NCI-H1105 (cell line): ENCODE measurements around the gene LINC00237.

Experiments
- DNase-seq: peaks from one replicate; lab custom pipeline; 2025; lab: John Stamatoyannopoulos, UW

LINC00237 gene

GRCh38 chr20:21106171-21107017 lies at the start of gene LINC00237:
Gene LINC00237 (minus strand): TSS chr20:21106358.
- DNase-seq, result no peak

DNA sequence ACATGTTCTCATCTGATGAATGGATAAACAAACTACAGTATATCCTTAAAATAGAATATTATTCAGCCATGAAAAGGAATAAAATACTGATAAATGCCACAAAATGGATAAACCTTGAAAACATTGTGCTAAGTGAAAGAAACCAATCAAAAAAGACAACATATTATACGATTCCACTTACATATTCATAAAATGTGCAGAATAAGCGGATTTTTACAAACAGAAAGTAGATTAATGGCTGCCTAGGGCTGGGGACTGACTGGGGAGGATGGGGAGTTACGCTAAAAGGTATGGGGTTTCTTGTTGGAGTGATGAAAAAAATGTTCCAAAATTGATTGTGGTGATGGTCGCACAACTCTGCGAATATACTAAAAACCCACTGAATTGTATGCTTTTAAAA lies 49.1 kb upstream of the LINC00237 start:
- no peak for DNase-seq

- DNase-seq, result no peak
These were observed 48.5 kb upstream of the LINC00237 start for GRCh38 chr20:21154692-21155091.

DNA sequence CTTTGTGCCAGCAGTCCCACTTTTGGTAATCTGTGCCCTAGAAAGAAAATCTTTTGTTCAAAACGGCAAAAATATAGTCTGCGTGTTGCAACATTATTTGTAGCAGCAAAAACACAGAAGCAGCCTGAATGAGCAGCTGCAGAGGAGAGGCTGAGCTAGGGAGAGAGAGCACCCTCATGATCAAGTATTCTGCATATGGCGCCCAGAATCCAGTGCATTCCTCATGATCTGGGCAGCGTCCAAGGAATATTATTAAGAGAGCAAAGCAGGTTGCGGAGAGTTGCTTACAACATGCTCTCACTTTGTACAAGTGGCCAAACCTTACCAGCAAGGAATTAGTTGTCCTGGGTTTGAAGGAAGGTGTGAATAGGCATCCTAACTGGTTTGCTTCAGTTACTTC lies 45.6 kb upstream of the LINC00237 start:
- no peak for DNase-seq

DNA sequence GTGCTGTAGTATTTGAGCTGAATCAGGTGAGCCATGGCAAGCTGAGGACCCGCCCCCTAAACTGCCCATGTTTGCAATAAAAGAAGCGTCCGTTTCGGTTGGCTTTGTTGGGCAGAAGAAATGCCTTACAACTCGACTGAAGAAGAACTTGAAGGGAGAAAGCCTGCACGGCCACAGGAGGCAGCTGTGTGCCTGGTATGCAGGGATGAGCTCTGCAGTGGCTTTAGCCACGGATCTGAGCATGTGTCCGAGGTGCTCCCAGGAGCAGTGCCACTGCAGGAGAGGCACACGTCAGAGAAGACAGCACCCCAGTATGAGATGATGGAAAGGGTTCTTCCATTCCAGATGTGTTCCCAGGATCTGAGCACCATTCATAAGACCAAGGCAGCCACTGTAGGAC lies 43.2 kb upstream of the LINC00237 start:
- DNase-seq, result no peak

DNA sequence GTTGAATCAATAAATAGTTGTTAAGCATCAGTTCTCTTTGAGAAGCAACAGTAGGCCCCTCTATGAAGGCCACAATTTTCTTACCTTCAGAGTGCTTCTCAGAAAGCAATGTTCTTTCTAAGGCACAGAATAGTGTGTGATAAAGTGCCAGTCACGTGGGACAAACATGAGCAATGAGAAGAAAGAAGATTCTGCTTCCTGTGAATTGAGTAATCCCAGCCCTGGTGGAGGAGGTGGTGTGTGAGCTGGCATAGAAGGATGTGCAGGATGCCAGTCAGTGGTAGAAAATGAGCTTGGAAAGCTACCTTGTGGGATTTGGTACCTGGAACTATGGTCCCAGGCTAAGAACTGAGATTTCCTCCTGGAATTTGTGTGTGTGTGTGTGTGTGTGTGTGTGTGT lies 41.4 kb upstream of the LINC00237 start:
- no peak for DNase-seq

DNA sequence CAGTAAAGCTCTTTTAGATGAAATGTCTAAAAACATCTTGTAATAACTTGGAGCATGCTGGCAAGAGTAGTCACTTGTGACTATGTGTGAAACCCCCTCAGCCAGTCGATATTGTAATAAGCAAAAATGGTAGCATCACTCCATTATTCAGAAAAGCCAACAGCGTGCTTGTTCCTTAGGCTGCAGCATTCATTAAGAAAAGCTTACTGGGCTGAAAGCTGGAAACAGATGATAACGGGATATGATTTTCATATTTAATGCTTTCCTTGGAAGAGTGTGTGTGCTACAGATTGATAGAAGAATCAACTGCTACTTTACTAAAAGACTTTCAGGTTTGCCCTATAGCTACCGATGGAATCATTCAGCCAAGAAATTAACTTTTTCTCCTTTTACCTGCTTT lies 40.1 kb upstream of the LINC00237 start:
- DNase-seq, result no peak

GRCh38 chr20:21145424-21145823 lies 39.3 kb upstream of the LINC00237 start:
- no peak for DNase-seq

DNA sequence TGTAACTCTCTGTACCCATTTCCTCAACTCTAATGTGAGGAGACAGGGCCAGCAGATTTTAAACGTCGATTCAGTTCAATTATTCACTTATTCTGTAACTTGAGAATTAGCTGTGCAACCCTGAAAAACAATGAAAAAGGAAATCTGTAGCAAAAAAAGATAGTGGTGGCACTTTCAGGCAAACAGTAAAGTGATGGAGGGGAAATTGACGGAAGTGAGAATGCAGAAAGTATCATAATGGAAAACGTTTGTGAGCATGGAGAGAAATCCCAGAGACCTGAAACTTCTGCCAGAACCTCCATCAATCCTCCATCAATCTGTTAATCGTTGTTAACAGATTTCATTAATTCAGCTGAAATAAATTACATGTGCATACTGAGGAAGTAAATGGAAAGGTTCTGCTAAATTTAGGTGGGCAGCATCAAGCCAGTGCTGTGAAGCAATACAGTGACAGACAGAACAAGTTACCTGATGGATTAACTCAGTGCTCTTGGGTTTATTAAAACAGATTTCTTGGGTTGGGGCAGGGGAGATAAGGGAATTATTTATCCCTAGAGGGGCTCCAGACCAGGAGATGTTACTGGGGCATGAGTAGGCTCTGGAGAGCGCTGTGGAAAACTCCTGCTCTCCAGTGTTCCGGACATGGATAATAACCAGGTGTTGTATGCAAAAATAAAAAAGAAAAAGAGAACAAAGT lies 37.2 kb upstream of the LINC00237 start:
- DNase-seq, result no peak

DNA sequence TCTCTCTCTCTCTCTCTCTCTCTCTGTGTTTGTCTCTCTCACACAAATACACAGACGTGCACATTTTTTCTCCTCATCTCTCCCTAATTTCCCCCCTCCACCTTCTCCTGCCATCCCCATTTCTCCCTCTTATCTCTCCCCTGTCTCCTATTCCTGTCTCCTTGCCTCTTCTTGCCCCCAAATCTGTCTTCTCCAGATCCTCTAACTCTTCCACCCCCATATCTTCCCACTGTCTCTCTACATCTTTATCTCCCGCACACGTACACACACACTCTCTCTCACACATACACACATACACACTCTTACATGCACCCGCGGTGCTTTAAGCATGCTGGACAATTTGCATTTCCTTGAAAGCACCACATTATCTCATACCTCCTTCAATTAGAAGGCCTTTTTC lies 35.7 kb upstream of the LINC00237 start:
- no peak for DNase-seq

- no peak for DNase-seq
These were observed 33.9 kb upstream of the LINC00237 start for GRCh38 chr20:21139881-21140566.

- peak; percentile 9 for DNase-seq
These were observed 30.9 kb upstream of the LINC00237 start for GRCh38 chr20:21137078-21137477.

GRCh38 chr20:21136015-21136732 lies 30.0 kb upstream of the LINC00237 start:
- DNase-seq, result no peak

DNA sequence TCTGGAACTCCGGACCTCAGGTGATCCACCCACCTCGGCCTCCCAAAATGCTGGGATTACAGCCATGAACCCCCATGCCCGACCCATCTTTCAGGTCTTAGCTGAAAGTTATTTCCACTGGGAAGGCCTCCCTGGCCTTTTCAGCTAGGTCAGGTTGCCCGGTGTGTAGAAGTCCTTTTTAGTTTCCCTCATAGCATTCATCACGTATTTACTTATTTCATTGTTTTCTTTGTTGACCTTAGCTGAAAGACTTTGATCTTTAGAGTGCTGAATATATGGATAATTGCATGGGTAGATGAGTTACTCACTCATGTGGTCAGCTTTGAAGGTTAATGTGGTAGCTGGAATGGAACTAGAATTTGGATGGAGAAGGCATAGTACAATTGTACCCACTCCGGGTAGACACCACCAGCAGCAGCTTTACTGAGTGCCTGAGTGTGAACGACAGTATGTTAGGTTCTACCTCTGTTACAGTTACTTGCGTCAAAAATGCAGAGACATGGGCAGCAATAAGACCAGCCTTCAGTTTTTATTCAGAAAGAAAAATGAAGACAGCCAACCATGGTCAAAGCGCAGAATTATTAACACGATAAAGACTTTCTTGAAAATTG lies 28.8 kb upstream of the LINC00237 start:
- DNase-seq, result no peak

- DNase-seq, result no peak
These were observed 27.9 kb upstream of the LINC00237 start for GRCh38 chr20:21133917-21134622.

DNA sequence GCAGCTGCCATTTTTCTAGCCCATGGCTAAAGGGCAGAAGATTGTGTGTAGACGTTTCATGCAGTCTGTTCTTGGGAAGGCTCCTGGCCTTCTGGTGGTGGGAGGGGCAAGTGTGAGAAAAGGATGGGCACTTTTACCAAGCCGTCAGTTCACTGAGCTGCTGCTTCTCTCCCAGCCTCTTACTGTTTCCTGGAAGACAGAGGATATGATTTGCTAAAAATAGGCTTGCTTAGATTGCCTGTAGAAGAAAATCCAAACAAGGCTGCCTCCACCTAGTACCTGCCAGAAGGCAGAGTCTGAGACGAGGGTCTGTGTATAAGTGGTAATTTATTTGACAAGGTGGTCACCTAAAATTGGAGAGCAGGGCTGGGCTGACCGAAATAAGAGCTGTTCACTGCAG lies 27.2 kb upstream of the LINC00237 start:
- no peak for DNase-seq

DNA sequence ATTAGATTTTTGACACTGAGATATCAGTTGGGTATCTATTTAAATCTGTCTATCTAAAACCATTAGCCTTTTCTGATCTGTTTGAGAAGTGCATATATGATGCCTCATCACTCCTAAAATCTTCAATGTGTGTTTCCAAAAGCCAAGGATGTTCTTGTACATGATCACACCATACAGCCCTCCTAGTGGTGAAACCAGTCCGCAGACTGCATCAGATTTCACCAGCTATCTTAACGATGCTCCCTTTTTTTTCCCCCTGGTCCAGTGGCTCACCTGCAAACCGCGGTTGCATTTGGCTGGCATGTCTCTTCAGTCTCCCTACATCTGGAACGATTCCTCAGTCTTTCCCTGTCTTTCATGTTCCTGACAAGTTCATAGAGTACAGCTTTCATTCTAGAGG lies 23.7 kb upstream of the LINC00237 start:
- no peak for DNase-seq

DNA sequence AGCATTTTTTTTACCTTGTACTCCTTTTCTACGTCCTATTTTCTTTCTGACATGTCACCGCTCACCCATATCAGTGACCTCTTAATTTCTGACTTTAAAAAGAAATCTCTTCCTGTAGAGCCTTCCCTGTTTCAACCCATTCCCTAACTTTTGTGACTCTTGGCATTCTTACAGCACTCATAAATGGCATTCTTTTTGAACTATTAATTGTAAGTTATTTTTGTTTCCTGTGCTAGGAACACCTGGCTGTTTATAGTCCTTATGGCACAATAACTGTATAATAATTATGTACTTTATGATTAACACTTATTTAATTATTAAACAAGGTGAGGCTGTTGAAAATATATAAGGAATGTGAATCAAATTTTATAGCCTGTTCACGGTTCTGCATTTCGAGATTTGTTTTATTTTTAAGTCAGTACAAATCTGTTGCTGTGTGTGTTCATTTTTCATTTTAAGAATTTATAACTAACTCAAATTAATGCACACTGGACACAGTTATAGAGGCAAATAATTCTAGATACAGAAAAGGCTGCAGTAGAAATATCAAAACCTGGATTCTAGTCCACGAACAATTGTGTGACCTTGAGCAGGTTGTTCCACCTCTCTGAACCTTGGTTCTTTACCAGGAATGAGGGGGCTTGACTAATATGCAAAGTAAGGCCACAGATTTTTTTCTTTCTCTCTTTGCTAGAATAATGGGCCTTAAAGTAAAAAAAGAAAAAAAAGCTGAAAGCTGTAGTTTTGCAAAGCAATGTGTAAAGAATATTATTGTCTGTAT lies 21.2 kb upstream of the LINC00237 start:
- no peak for DNase-seq

GRCh38 chr20:21126581-21126870 lies 20.4 kb upstream of the LINC00237 start:
- DNase-seq, result no peak

GRCh38 chr20:21125849-21126580 lies 19.9 kb upstream of the LINC00237 start, which contains the start of gene KIZ:
Gene KIZ (plus strand): TSS chr20:21126082. CDS start chr20:21126116, 34 bp downstream.
- DNase-seq, result peak; percentile 95
